A549 (cell line): ENCODE measurements around the gene VPS35L. TPM values are rescaled to one million over a fixed set of nuclear protein-coding genes. Genes with fewer than 3 reads are reported as not detected.
A peak's percentile ranks its signal among the peaks of the same experiment; 100 is the strongest.

Source experiments
- ATAC-seq, 2 experiments: fragments of 200-7000 bp in 1 of 2; fragments of >200 bp in 1 of 2; cut with Nextera tagmentation in 1 of 2; cut with Tn5 transposase in 1 of 2; 3 replicates each; pipeline versions ENCODE4 v1.8.0 to v1.9.1; 2018 to 2020; ENCODE audit warnings: mild to moderate bottlenecking in 1 of 2, moderate library complexity in 1 of 2
- CTCF ChIA-PET: fragments of 300-600 bp; sonication (Branson Sonifier 250); formaldehyde crosslinking; extraction: SDS; loops from one replicate; lab custom pipeline; 2021; ENCODE audit warnings: antibody characterized with exemption, inconsistent platforms; lab: Yijun Ruan, JAX
- POLR2A ChIA-PET: fragments of 350-600 bp; formaldehyde crosslinking; extraction: SDS; loops from one replicate; lab custom pipeline; 2021; ENCODE audit warnings: antibody characterized with exemption, inconsistent platforms; lab: Yijun Ruan, JAX
- DNase-seq, 2 experiments: peaks; one replicate each; pipeline versions ENCODE4 v3.0.0 to v3.0.0-alpha.2; 2011 to 2016; ENCODE audit warnings: low read depth in 1 of 2, low spot score in 1 of 2
- FAIRE-seq: peaks from 2 replicates; lab custom pipeline; 2011; peaks lifted over from hg19 to GRCh38; lab: Jason Lieb, UNC
- H3K27ac ChIP-seq, 2 experiments: fragments of >200 bp; sonication (Bioruptor Twin); formaldehyde crosslinking; 3 replicates each; pipeline ENCODE4 v1.5.1; 2016 to 2017
- H3K4me1 ChIP-seq: fragments of >200 bp; sonication (Bioruptor Twin); formaldehyde crosslinking; 3 replicates; pipeline ENCODE4 v1.6.1; 2016
- H3K4me2 ChIP-seq: fragments of >200 bp; sonication (Bioruptor Twin); formaldehyde crosslinking; 3 replicates; pipeline ENCODE4 v1.6.1; 2016
- H3K4me3 ChIP-seq: fragments of >200 bp; sonication (Bioruptor Twin); formaldehyde crosslinking; 3 replicates; pipeline ENCODE4 v1.5.1; 2016
- H3K9me3 ChIP-seq: fragments of >200 bp; sonication (Bioruptor Twin); formaldehyde crosslinking; 3 replicates; pipeline ENCODE4 v1.6.1; 2016
- ATOH8 ChIP-seq: fragments of 250-450 bp; sonication (Bioruptor Pico); IDR thresholded peaks from 2 replicates; pipeline ENCODE4 v1.5.0; 2020; ENCODE audit warnings: low read depth, mild to moderate bottlenecking, moderate library complexity
- BCL3 ChIP-seq: fragments of >200 bp; sonication (Bioruptor Twin); formaldehyde crosslinking; IDR thresholded peaks from 3 replicates; pipeline ENCODE4 v1.6.1; 2016
- CBX2 ChIP-seq: fragments of 200-600 bp; sonication (generic); IDR thresholded peaks from 2 replicates; pipeline ENCODE4 v1.6.1; 2016; ENCODE audit warnings: low read depth, mild to moderate bottlenecking, borderline replicate concordance
- CHD4 ChIP-seq: fragments of 200-600 bp; sonication (generic); IDR thresholded peaks from 2 replicates; pipeline ENCODE4 v1.6.1; 2016; ENCODE audit warnings: antibody characterized with exemption, mild to moderate bottlenecking, borderline replicate concordance
- E2F6 ChIP-seq: IDR thresholded peaks from 2 replicates; pipeline ENCODE4 v1.6.1; 2012; ENCODE audit warnings: low read depth, borderline replicate concordance
- ELK1 ChIP-seq: fragments of 150-350 bp; IDR thresholded peaks from 2 replicates; pipeline ENCODE4 v1.6.1; 2014; ENCODE audit warnings: low read depth, mild to moderate bottlenecking, low read length
- FOXS1 ChIP-seq: fragments of 250-450 bp; sonication (Bioruptor Pico); IDR thresholded peaks from 2 replicates; pipeline ENCODE4 v1.5.0; 2020; ENCODE audit warnings: mild to moderate bottlenecking, moderate library complexity
- HES2 ChIP-seq: fragments of >200 bp; sonication (Bioruptor Twin); formaldehyde crosslinking; IDR thresholded peaks from 2 replicates; pipeline ENCODE4 v1.6.1; 2016
- HEYL ChIP-seq: fragments of 250-450 bp; sonication (Bioruptor Pico); IDR thresholded peaks from 2 replicates; pipeline ENCODE4 v1.8.0; 2021; ENCODE audit warnings: mild to moderate bottlenecking, moderate library complexity
- JUN ChIP-seq, 2 experiments: fragments of >200 bp; sonication (Bioruptor Twin); formaldehyde crosslinking; IDR thresholded peaks; 2 replicates in 1 of 2; 3 replicates in 1 of 2; pipeline ENCODE4 v1.6.1; 2016 to 2017
- JUNB ChIP-seq: fragments of >200 bp; sonication (Bioruptor Twin); formaldehyde crosslinking; IDR thresholded peaks from 2 replicates; pipeline ENCODE4 v1.6.1; 2016
- KDM1A ChIP-seq: fragments of 200-600 bp; sonication (generic); IDR thresholded peaks from 2 replicates; pipeline ENCODE4 v1.6.1; 2016; ENCODE audit warnings: low read depth, mild to moderate bottlenecking
- KDM5A ChIP-seq: fragments of 200-600 bp; sonication (generic); IDR thresholded peaks from 2 replicates; pipeline ENCODE4 v1.6.1; 2016; ENCODE audit warnings: antibody characterized with exemption, mild to moderate bottlenecking
- MYC ChIP-seq: IDR thresholded peaks from 2 replicates; pipeline ENCODE4 v1.6.1; 2012; ENCODE audit warnings: mild to moderate bottlenecking, inconsistent platforms, low read length, improper control_type of control experiment, borderline replicate concordance
- PHF8 ChIP-seq: fragments of 200-600 bp; sonication (generic); IDR thresholded peaks from 2 replicates; pipeline ENCODE4 v1.6.1; 2016; ENCODE audit warnings: low read depth, mild to moderate bottlenecking, antibody characterized with exemption, moderate library complexity, borderline replicate concordance
- POLR2A ChIP-seq: IDR thresholded peaks from 2 replicates; pipeline ENCODE4 v1.6.1; 2012; ENCODE audit warnings: mild to moderate bottlenecking, low read length
- POLR2AphosphoS2 ChIP-seq: conservative IDR thresholded peaks from 2 replicates; pipeline ENCODE4 v1.6.1; 2012; ENCODE audit warnings: low read length, improper control_type of control experiment, inconsistent platforms
- RARB ChIP-seq: fragments of 250-450 bp; sonication (Bioruptor Pico); IDR thresholded peaks from 2 replicates; pipeline ENCODE4 v1.8.0; 2021; ENCODE audit warnings: mild to moderate bottlenecking, moderate library complexity
- REST ChIP-seq: fragments of 200-600 bp; sonication (generic); IDR thresholded peaks from 2 replicates; pipeline ENCODE4 v1.6.1; 2016; ENCODE audit warnings: antibody characterized with exemption, mild to moderate bottlenecking, moderate library complexity
- WGBS: methylation state at CpG from one replicate; pipeline ENCODE4 v1.1.6; 2017; ENCODE audit errors: missing lambda C conversion rate; 5-methylcytosine and 5-hydroxymethylcytosine counted together
- polyA plus RNA-seq, 4 experiments: library from polyadenylated mRNA; depleted of rRNA in 3 of 4; stranded (reverse); fragments of >200 nt; fragmentation: RNase III in 1 of 4; extraction: RNeasy Plus Mini Kit Qiagen cat#74134 plus additional on column Dnase treatment in 1 of 4; gene quantifications; 2 replicates in 3 of 4; 3 replicates in 1 of 4; pipeline ENCODE4 v1.2.3, GENCODE V29; 2011 to 2017

The VPS35L gene
- polyA plus RNA-seq, 2 of the 4 experiments (the other 2 are of a cell fraction) = 38.4 to 47.7 TPM

- DNase-seq (peak; percentile 90 to 94), FAIRE-seq (no peak), ATAC-seq (peak; percentile 88 to 91)
- Histone ChIP-seq H3K27ac (peak within 1 kb of the TSS; percentile 85 to 96), H3K9me3 (no peaks in the 10 kb centered on the region), H3K4me1 (peaks cover 64% of the 10 kb centered on the region), H3K4me3 (peak within 1 kb of the TSS; percentile 74), H3K4me2 (peak within 1 kb of the TSS; percentile 86)
- CTCF ChIA-PET = interaction anchor here (1.1 to 3.9 kb wide), 2 partner anchors 15 to 19 kb away, joined by 3 to 19 read pairs; no protein-coding TSS in a partner anchor
- TF ChIP-seq REST (no peak), PHF8 (peak; percentile 81), BCL3 (peak; percentile 78; the same call in 2 of the 3 replicates), JUN (IDR thresholded peaks at IDR 0.05) (peak in 1 of 2 experiments; percentile 72; a peak in 1 of 5 replicates), POLR2A (peak; percentile 87), FOXS1 (no peak), KDM1A (0 out of 2 replicates have a peak, but pooled peaks have one; percentile 40), POLR2AphosphoS2 (no peak), MYC (no peak), KDM5A (0 out of 2 replicates have a peak, but pooled peaks have one; percentile 32), HES2 (no peak), E2F6 (no peak)
- POLR2A ChIA-PET = interaction anchor here (1.0 to 1.8 kb wide), 2 partner anchors 19 to 33 kb away, joined by 3 to 10 read pairs; partner anchors contain the start of gene VPS35L
- WGBS = under 1% methylated on average over 39 of the region's 62 CpGs
These were observed 33.8 kb upstream of the VPS35L start, which contains the start of gene GDE1 for GRCh38 chr16:19521471-19522396. Gene GDE1 (minus strand): TSS chr16:19522098. CDS start chr16:19521964, 134 bp downstream.

GRCh38 chr16:19522397-19522732 lies 33.1 kb upstream of the VPS35L start:
- H3K9me3 ChIP-seq = no peaks in the 10 kb centered on the region
- peaks cover 57% of the 10 kb centered on the region for H3K4me1 ChIP-seq
- H3K4me2 ChIP-seq = peak overlapping the region; percentile 86
- H3K27ac ChIP-seq = peak overlapping the region; percentile 4 to 96; a peak in 4 of 6 replicates
- no peak for ATAC-seq
- H3K4me3 ChIP-seq = 0 out of 3 replicates have a peak overlapping the region, but pooled peaks have one; percentile 74
- ChIA-PET POLR2A (no interaction called here), CTCF (interaction anchor here (3.9 kb wide), 1 partner anchor 19 kb away, joined by 19 read pairs; no protein-coding TSS in a partner anchor)
- WGBS = 34% methylated on average over 5 of the region's 5 CpGs
- FAIRE-seq = no peak
- DNase-seq = no peak
- TF ChIP-seq CBX2 = no peak
- no peak for TF ChIP-seq REST
- no peak for TF ChIP-seq HEYL (CRISPR knock-in tag)
- TF ChIP-seq CHD4 = no peak
- no peak for TF ChIP-seq RARB (CRISPR knock-in tag)
- TF ChIP-seq KDM1A = no peak
- TF ChIP-seq E2F6 = no peak
- no peak for TF ChIP-seq MYC
- TF ChIP-seq PHF8 = no peak
- no peak for TF ChIP-seq ELK1
- TF ChIP-seq ATOH8 = no peak
- TF ChIP-seq JUNB = no peak
